Epithelial cell of prostate (primary cell): Measurements from ENCODE around the gene SRSF2.
"Not testable (repeated sequence)": the region's sequence is repeated elsewhere in the genome, so short reads cannot be mapped to it uniquely, and the experiment has no call there.

Experiments used
- DNase-seq: peaks from one replicate; pipeline ENCODE4 v3.0.0-alpha.2; 2011; ENCODE audit warnings: low read depth, low spot score
- H3K27ac ChIP-seq: fragments of 450-650 bp; 2 replicates; pipeline ENCODE4 v1.5.1; 2017; ENCODE audit warnings: mild to moderate bottlenecking

The SRSF2 gene

GRCh38 chr17:76739568-76740115 is 2.5 kb upstream of the SRSF2 start:
- H3K27ac ChIP-seq, DNase-seq: not testable (repeated sequence)

DNA sequence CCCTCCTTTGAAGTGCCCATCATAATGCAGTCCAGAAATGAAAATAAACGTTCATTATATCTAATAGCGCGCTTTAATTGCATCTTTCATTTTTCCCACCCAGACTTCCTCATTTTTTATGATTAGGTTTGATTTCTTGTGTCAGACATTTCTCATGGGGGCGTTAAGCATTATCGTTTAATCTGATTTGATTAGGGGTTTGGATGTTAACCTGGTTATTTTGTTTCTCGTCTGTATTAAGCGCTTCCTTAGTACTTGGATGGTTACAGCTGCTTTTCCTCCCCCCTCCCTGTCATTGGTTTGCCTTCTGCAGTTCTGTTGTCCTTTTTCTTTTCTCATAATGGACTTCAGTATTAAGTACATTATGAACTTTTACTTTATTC is 1.3 kb upstream of the SRSF2 start:
- DNase-seq = no peak
- peak overlapping the region; percentile 95 for H3K27ac ChIP-seq

DNA sequence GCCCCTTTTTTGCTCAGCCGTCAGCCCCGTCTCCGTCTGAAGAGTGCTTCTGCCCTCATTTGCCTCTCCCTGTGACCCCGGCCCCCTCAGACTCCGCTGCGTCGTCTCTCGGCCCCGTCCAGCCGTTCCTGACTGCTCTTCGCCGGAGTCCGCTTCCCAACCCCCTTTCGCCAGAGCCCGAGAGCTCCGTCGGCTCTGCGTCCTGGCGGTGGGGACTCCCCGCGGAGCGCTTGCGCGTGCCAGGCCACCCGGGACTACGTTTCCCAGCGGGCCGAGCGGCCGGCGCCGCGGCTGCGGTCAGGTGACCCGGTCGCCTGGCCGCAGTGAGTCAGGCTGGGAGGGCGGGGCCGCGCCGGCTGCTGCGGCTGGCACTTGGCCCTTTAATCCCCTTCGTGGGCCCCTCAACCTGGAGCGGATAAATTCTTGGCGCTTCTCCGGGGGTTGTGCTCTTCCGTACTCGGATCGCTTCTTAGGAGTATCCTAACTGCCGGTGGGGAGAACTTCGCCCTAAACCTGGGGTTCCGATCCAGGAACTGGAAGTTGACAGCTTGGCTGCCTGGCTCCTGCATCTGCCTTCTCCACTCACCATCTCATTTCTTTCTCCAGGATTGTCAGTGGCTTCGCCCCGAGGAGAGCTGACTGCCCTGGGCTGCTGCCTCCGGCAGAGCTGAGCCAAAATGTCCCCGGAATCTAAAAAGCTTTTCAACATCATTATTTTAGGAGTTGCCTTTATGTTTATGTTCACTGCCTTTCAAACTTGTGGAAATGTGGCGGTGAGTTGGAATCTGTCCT is 741 bp upstream of the SRSF2 start, which contains the start of gene MFSD11:
MFSD11 (plus strand) TSS at position 444 of the 792 bp plus-strand sequence; CDS start at position 678, 234 bp downstream.
- H3K27ac ChIP-seq = peak within 1 kb of the TSS; percentile 95
- peak; percentile 70 for DNase-seq

GRCh38 chr17:76736349-76737081 is 616 bp downstream of the SRSF2 start:
- H3K27ac ChIP-seq = peak overlapping the region; percentile 95
- no peak for DNase-seq

- DNase-seq = no peak
- peak overlapping the region; percentile 95 for H3K27ac ChIP-seq
Measured at GRCh38 chr17:76735586-76736348, 1.4 kb downstream of the SRSF2 start.

DNA sequence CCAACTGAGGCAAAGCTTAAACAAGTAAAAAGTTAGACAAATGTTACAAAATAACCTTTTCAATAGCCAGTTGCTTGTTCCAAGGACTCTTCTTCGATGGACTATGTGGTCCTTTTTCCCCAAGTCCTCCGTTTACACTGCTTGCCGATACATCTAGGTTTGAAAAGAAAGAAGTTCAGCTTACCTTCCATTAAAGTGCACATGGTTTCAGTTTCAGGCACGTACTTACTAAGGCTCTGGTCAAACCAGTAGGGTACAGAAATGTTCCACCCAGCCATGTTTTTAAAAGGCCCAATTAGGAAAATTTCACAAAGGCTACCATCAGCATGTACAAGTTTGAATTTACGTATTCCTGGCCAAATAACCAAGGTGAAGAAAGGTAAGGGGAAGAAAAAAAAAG is 2.1 kb downstream of the SRSF2 start:
- DNase-seq = no peak

GRCh38 chr17:76734080-76734840 is 2.9 kb downstream of the SRSF2 start:
- peak overlapping the region; percentile 95 for H3K27ac ChIP-seq
- DNase-seq = no peak

More for the DNA sequence above, 2.1 kb downstream of the SRSF2 start:
- peak overlapping the region; percentile 95 for H3K27ac ChIP-seq

DNA sequence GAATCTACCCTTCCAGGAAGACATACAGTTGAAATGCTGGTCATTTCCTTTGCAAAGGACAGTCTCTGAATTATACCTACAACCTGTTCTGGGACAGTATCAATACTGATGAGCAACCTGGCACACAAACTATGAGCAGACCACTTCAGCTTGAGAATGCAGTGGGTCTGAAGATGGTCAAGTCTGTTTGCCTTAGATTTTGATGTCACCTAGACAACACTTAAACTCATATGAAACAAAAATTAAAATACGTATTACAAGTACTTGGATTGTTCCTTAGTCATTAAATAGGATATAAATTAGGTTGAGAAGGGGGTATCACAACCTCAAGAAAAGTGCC is 3.5 kb downstream of the SRSF2 start:
- H3K27ac ChIP-seq = peak overlapping the region; percentile 95
- DNase-seq = no peak

DNA sequence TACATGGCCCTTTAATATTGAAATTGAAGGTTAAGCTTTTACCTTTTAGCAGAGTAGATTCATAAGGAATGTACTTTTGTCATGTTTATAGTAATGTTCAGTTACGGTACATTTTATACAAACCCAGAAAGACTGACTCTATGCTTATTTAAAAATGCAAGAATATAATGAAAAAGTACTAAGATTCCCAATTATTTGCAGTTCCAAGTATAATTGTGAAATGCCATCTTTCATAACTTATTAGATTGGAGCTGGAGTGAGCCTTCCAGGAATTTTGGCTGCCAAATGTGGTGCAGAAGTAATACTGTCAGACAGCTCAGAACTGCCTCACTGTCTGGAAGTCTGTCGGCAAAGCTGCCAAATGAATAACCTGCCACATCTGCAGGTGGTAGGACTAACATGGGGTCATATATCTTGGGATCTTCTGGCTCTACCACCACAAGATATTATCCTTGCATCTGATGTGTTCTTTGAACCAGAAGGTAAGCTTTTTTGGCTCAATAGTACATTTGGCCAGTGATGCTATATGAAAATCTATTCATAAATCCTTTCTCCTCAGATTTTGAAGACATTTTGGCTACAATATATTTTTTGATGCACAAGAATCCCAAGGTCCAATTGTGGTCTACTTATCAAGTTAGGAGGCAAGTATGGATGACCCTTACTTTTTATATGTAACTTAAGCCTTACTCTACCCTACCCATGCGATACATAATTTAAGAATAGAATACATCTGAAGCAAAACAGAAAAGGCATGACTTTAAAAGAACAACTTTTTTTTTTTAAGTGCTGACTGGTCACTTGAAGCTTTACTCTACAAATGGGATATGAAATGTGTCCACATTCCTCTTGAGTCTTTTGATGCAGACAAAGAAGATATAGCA is 4.2 kb downstream of the SRSF2 start:
- H3K27ac ChIP-seq = peak overlapping the region; percentile 95
- no peak for DNase-seq

DNA sequence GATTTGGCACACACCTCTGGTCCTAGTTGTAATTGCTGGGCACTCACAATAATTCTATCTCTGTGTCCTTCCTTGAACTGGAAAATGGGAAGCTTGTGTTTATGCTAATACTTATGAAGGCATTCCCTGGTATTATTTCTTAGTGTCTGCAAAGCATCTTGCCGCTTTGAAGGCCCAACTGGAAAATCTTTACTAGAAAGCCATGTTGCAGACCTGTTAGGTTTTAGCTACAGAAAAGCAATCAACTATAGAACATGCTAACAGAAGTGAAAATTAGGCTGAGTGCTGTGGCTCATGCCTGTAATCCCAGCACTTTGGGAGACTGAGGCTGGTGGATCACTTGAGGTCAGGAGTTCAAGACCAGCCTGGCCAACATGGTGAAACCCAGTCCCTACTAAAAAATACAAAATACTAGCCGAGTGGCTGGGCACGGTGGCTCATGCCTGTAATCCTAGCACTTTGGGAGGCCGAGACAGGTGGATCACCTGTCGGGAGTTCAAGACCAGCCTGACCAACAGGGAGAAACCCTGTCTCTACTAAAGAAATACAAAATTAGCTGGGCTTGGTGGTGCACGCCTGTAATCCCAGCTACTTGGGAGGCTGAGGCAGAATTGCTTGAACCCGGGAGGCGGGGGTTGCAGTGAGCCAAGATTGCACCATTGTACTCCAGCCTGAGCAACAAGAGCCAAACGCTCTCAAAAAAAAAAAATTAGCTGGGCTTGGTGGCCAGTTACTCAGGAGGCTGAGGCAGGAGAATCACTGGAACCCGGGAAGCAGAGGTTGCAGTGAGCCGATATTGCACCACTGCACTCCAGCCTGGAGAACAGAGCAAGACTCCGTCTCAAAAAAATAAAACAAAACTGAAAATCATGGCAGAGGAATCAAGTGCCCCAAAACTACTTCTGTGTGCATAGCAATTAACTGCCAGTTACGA is 5.1 kb downstream of the SRSF2 start:
- not testable (repeated sequence) for DNase-seq
- peak overlapping the region; percentile 95 for H3K27ac ChIP-seq

DNA sequence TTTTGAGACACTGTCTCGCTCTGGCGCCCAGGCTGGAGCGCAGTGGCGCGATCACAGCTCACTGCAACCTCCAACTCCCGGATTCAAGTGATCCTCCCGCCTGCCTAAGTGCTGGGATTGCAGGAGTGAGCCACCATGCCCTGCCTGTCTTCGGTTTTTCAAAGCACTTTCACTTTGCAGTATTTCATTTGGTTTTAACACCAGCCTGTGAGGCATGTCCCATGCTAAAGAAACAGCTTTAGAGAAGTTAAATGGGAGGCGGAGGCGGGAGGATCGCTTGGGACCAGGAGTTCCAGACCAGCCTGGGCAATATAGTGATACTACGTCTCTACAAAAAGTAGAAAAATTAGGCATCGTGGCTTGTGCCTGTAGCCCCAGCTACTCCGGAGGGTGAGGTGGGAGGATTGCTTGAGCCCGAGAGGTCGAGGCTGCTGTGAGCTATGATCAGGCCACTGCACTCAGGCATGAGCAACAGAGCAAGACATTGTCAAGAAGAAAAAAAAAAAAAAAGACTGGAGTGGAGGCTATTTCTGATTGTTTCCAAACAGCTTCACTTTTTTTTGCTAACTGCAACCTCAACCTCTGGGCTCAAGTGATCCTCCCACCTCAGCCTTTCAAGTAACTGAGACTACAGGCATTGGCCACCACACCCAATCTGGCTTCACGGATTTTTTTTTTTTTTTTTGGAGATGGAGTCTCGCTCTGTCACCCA is 9.2 kb downstream of the SRSF2 start:
- H3K27ac ChIP-seq = peak overlapping the region; percentile 97
- DNase-seq = no peak

GRCh38 chr17:76726776-76727718 is 10.1 kb downstream of the SRSF2 start, which contains the start of gene METTL23:
METTL23 (plus strand) TSS chr17:76726839; CDS start chr17:76729711, 2,872 bp downstream.
- DNase-seq = no peak
- peak within 1 kb of the TSS; percentile 97 for H3K27ac ChIP-seq

GRCh38 chr17:76726231-76726775 is 10.8 kb downstream of the SRSF2 start, which contains the start of gene JMJD6:
JMJD6 (minus strand) TSS chr17:76726606; CDS start chr17:76726475, 131 bp downstream.
- H3K27ac ChIP-seq = peak within 1 kb of the TSS; percentile 97
- peak; percentile 72 for DNase-seq

GRCh38 chr17:76725580-76726230 is 11.4 kb downstream of the SRSF2 start:
- DNase-seq = no peak
- H3K27ac ChIP-seq = peak overlapping the region; percentile 97

- H3K27ac ChIP-seq = no peak overlapping the region
- DNase-seq = no peak
Measured at GRCh38 chr17:76723812-76724211, 13.3 kb downstream of the SRSF2 start.
